Lung (tissue), 12 donors: ENCODE results near the gene GNAZ. TPM values are rescaled to one million over a fixed set of nuclear protein-coding genes. Genes with fewer than 3 reads are reported as not detected.
A peak's percentile ranks its signal among the peaks of the same experiment; 100 is the strongest.

Experiments
- ATAC-seq: fragments of 200-7000 bp; cut with Tn5 transposase; one replicate; pipeline ENCODE4 v1.9.1; 2020; ENCODE audit warnings: moderate number of reproducible peaks; ENCODE audit not compliant: insufficient read depth, low FRiP score
- DNase-seq, 3 donors: peaks; one replicate each; pipeline ENCODE4 v3.0.0-alpha.2; 2013 to 2017
- H3K27ac ChIP-seq, 2 donors: one replicate each; pipeline ENCODE4 v1.5.1; 2013; ENCODE audit warnings: mild to moderate bottlenecking in 2 of 2, moderate library complexity in 2 of 2, control low read depth in 1 of 2, inconsistent platforms in 1 of 2, low read depth in 1 of 2, low read length in 1 of 2
- H3K27me3 ChIP-seq, 3 donors: one replicate each; pipeline ENCODE4 v1.5.1; 2013; ENCODE audit warnings: low read length in 2 of 3; ENCODE audit not compliant: control insufficient read depth in 3 of 3, insufficient read depth in 3 of 3
- H3K36me3 ChIP-seq, 4 donors: one replicate each; pipeline ENCODE4 v1.5.1; 2013; ENCODE audit warnings: low read length in 4 of 4, mild to moderate bottlenecking in 1 of 4, moderate library complexity in 1 of 4; ENCODE audit not compliant: control insufficient read depth in 4 of 4, insufficient read depth in 4 of 4
- H3K4me1 ChIP-seq, 5 donors: one replicate each; pipeline ENCODE4 v1.5.1; 2013; ENCODE audit warnings: low read length in 5 of 5, mild to moderate bottlenecking in 2 of 5, moderate library complexity in 1 of 5; ENCODE audit not compliant: control insufficient read depth in 5 of 5, insufficient read depth in 5 of 5
- H3K4me3 ChIP-seq: one replicate; pipeline ENCODE4 v1.5.1; 2013; ENCODE audit warnings: mild to moderate bottlenecking, control low read depth, moderate library complexity
- H3K9ac ChIP-seq, 2 donors: one replicate each; pipeline ENCODE4 v1.5.1; 2013; ENCODE audit warnings: low read length in 2 of 2, control low read depth in 1 of 2; ENCODE audit not compliant: insufficient read depth in 1 of 2
- H3K9me3 ChIP-seq, 4 donors: one replicate each; pipeline ENCODE4 v1.5.1; 2013; ENCODE audit warnings: low read length in 3 of 4, mild to moderate bottlenecking in 1 of 4, moderate library complexity in 1 of 4; ENCODE audit not compliant: control insufficient read depth in 4 of 4, insufficient read depth in 3 of 4
- WGBS, 2 donors: extraction: QIAGEN DNeasy Blood & Tissue Kit; methylation state at CpG; one replicate each; pipeline ENCODE4 v1.1.7; 2013; 5-methylcytosine and 5-hydroxymethylcytosine counted together
- polyA plus RNA-seq, 2 donors: library from polyadenylated mRNA; stranded (reverse); fragments of 200-250 nt; gene quantifications; one replicate each; pipeline ENCODE4 v1.2.1, GENCODE V29; 2013
- total RNA-seq, 2 donors: library from RNA; depleted of rRNA in 1 of 2; stranded (reverse); fragments of >200 nt in 1 of 2; gene quantifications; one replicate each; pipeline ENCODE4 v1.2.1, GENCODE V29; 2014 to 2021
- TF ChIP-seq, protein P1 (sequence below): IDR thresholded peaks from 2 replicates; pipeline ENCODE4 v1.5.1; 2012; ENCODE audit warnings: mild to moderate bottlenecking; ENCODE audit errors: control extremely low read depth, extremely low read depth
- donor health status: control.
- donor health status: control.
- donor health status: Bipolar disorder and iron deficiency.
- donor health status: healthy.
- donor health status: DM: yes; HTN: yes; CAD: no.

Gene GNAZ
- total and polyA plus RNA-seq, 4 donors, result 0.77 to 5.0 (median 2.3) TPM

DNA sequence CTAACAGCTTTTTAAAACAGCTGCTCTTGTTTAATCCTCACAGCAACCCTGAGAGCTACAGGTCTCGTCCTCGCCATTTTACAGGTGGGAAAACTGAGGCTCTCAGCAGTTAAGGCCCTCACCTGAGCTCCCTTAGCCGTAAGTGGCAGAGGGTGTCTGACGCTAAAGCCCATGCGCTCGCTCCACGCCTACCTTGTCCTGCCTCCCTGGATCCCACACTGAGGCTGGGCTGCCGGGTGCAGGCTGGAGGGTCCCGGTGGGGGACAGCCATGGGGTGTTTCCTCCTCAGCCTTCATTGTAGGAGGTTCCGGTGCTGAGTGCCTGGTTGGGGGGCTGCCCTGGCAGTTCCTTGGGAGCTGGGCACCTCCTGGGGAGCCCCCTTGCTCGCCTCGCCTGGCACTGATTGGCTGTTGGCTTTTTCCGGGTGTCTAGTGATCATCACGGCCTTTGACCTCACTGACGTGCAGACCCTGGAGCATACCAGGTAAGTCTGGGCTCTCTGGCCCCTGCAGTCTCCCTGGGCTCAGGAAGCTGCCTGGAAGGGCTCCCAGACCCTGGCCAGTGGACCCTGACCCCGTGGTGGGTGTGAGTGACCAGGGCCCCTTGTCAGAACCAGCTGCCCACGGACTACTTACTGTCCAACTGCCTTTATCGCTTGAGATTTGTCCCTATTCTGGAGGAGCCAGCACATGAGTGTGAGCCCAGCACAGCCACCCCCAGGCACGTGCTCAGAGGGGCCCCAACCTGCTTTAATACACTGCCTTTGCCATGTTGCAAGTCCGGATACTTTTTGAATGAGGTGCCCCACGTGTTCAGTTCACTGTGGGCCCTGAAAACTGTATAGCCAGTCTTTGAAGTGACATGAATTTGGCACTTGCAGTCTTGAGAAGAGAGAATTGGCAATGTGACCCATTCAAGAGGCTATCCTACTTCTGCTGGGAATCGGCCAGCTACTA is 87.5 kb downstream of the GNAZ start:
- Histone ChIP-seq H3K27me3 (no peaks in the 10 kb centered on the region), H3K36me3 (no peaks in the 10 kb centered on the region), H3K9me3 (no peaks in the 10 kb centered on the region), H3K27ac (peak overlapping the region in 1 of 2 donors; percentile 30), H3K4me3 (no peak overlapping the region), H3K9ac (no peak overlapping the region), H3K4me1 (peaks cover 0 to 6% (median 0%) of the 10 kb centered on the region in 5 donors)
- ATAC-seq, result no peak
- TF ChIP-seq, protein P1, sequence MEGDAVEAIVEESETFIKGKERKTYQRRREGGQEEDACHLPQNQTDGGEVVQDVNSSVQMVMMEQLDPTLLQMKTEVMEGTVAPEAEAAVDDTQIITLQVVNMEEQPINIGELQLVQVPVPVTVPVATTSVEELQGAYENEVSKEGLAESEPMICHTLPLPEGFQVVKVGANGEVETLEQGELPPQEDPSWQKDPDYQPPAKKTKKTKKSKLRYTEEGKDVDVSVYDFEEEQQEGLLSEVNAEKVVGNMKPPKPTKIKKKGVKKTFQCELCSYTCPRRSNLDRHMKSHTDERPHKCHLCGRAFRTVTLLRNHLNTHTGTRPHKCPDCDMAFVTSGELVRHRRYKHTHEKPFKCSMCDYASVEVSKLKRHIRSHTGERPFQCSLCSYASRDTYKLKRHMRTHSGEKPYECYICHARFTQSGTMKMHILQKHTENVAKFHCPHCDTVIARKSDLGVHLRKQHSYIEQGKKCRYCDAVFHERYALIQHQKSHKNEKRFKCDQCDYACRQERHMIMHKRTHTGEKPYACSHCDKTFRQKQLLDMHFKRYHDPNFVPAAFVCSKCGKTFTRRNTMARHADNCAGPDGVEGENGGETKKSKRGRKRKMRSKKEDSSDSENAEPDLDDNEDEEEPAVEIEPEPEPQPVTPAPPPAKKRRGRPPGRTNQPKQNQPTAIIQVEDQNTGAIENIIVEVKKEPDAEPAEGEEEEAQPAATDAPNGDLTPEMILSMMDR, result no peak
- WGBS, 2 donors, result 82 to 91% methylated on average over 22 of the region's 22 CpGs
- DNase-seq, result peak in 2 of 3 donors; percentile 53 to 60

DNA sequence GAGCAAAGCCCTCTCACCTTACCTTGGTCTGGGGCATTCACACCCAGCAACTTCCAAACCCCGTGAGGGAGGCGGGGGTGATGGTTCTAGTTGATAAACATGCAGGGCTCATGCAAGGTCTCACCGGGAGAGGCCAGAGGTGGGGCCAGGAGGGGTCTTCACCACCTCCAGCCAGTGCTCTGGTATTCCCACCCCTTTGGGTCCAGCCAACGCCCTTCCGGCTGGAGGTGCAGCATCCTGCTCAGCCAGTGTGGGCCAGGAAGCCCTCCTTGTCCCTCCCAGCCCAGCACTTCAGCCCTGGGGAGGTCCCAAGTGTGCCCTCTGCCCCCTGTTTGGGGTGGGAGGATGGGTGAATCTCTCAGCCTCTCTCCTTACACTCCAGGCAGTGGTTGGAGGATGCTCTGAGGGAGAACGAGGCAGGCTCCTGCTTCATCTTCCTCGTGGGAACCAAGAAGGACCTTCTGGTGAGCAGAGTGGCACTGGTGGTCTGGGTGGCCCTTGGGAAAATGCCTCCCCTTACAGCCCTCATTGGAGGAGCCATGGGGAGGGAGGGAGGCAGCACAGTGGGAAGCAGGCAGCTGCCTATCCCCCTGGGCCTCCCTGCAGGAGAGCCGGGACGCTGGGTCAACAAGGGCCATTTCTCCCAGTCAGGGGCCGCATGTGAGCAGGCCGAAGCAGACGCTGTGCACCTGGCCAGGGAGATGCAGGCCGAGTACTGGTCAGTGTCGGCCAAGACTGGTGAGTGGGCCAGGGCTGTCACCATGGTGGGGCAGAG is 88.4 kb downstream of the GNAZ start:
- no peak overlapping the region for H3K27ac ChIP-seq
- no peaks in the 10 kb centered on the region for H3K9me3 ChIP-seq
- TF ChIP-seq, protein P1, result no peak
- H3K4me1 ChIP-seq, result peaks cover 0 to 7% (median 2%) of the 10 kb centered on the region in 5 donors
- H3K36me3 ChIP-seq, result no peaks in the 10 kb centered on the region
- H3K4me3 ChIP-seq, result no peak overlapping the region
- DNase-seq, result no peak
- ATAC-seq, result no peak
- no peaks in the 10 kb centered on the region for H3K27me3 ChIP-seq
- WGBS, 2 donors, result 84 to 86% methylated on average over 14 of the region's 14 CpGs
- H3K9ac ChIP-seq, result no peak overlapping the region

DNA sequence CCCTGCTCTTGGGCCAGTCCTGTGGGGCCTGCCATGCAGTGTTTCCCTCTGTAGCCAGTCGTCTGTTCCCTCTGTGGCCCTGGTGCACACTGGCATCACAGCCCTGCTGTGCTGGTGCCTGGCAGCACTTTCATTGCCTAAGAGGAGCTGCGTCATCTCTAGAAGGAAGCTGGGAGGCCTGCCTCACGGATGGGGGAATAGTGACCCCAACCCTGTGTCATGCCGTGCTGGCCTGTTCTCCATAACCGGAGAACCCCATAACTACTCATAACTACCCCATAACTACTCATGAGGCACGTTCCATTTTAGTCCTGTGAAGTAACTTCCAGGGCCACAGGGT is 88.9 kb downstream of the GNAZ start:
- H3K4me1 ChIP-seq, result peaks cover 0 to 11% (median 4%) of the 10 kb centered on the region in 5 donors
- no peak overlapping the region for H3K27ac ChIP-seq
- H3K9ac ChIP-seq, result no peak overlapping the region
- H3K9me3 ChIP-seq, result no peaks in the 10 kb centered on the region
- no peaks in the 10 kb centered on the region for H3K27me3 ChIP-seq
- WGBS, 2 donors, result 53 to 81% methylated on average over 5 to 6 of the region's 6 CpGs
- H3K36me3 ChIP-seq, result no peaks in the 10 kb centered on the region
- DNase-seq (no peak), ATAC-seq (no peak)
- TF ChIP-seq, protein P1, result no peak
- no peak overlapping the region for H3K4me3 ChIP-seq
